ENCODE data around the gene CPS1.

The CPS1 gene

DNA sequence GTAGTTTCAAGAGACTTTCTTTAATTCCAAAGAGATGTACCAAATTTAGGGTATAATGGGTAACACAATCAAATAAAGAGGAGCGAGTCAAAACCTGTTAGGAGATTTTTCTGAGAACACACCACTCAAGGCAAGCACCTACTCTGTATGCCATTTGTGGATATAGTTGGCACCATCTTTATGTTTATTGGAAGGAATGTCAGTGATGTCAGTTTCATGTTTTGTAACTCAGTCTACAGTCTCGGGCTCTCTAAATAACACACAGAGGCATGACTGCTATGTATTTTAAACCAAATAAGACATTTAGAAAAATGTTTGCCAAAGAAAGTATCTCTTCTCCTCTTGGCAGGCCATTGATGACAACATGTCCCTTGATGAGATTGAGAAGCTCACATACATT lies 59.7 kb downstream of the CPS1 start:
- H3K4me1 Mint-ChIP-seq = no peaks in the 10 kb centered on the region
- no peak for ATAC-seq

GRCh38 chr2:210617318-210617717 lies 60.9 kb downstream of the CPS1 start:
- no peaks in the 10 kb centered on the region for H3K4me1 Mint-ChIP-seq
- no peaks in the 10 kb centered on the region for H3K27me3 Mint-ChIP-seq
- ATAC-seq = no peak
- H3K36me3 Mint-ChIP-seq = no peaks in the 10 kb centered on the region
- no peak overlapping the region for H3K27ac Mint-ChIP-seq
- no peak overlapping the region for H3K4me3 Mint-ChIP-seq
- H3K9me3 Mint-ChIP-seq = no peaks in the 10 kb centered on the region

More for the DNA sequence above, 59.7 kb downstream of the CPS1 start:
- Mint-ChIP-seq H3K27ac (no peak overlapping the region), H3K27me3 (no peaks in the 10 kb centered on the region), H3K4me3 (no peak overlapping the region), H3K9me3 (no peaks in the 10 kb centered on the region), H3K36me3 (no peaks in the 10 kb centered on the region)

- no peaks in the 10 kb centered on the region for H3K4me1 Mint-ChIP-seq
Measured at GRCh38 chr2:210617732-210618330, 61.4 kb downstream of the CPS1 start.

GRCh38 chr2:210620456-210620855 lies 64.1 kb downstream of the CPS1 start:
- Mint-ChIP-seq H3K4me1 (no peaks in the 10 kb centered on the region), H3K27me3 (no peaks in the 10 kb centered on the region), H3K27ac (no peak overlapping the region), H3K9me3 (no peaks in the 10 kb centered on the region), H3K4me3 (no peak overlapping the region), H3K36me3 (no peaks in the 10 kb centered on the region)
- no peak for ATAC-seq

More at GRCh38 chr2:210617732-210618330, 61.4 kb downstream of the CPS1 start:
- Mint-ChIP-seq H3K9me3 (no peaks in the 10 kb centered on the region), H3K36me3 (no peaks in the 10 kb centered on the region), H3K27me3 (no peaks in the 10 kb centered on the region), H3K4me3 (no peak overlapping the region), H3K27ac (no peak overlapping the region)
- ATAC-seq = no peak

GRCh38 chr2:210623506-210623905 lies 67.1 kb downstream of the CPS1 start:
- ATAC-seq = no peak
- Mint-ChIP-seq H3K9me3 (no peaks in the 10 kb centered on the region), H3K4me1 (no peaks in the 10 kb centered on the region), H3K27ac (no peak overlapping the region), H3K4me3 (no peak overlapping the region), H3K27me3 (no peaks in the 10 kb centered on the region), H3K36me3 (no peaks in the 10 kb centered on the region)

DNA sequence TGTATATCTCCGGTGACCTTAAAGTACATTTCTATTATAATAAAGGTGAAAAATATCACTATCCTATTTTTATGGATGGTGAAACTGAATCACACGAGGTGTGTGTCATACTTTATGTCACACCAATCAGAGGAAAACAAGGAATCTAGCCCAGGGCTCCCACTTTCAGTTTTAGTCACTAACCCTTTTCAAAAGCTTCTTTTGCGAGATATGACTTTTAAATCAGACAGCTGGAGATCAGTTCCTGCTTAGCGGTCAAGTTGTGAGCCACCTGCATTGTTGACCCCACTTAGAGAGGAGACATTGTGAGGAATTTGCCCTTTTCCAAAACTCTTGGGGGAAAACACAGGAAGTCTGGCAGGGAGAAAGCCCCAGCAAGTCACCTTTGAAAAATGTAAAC lies 70.5 kb downstream of the CPS1 start:
- Mint-ChIP-seq H3K27me3 (no peaks in the 10 kb centered on the region), H3K9me3 (no peaks in the 10 kb centered on the region), H3K4me3 (no peak overlapping the region), H3K36me3 (no peaks in the 10 kb centered on the region), H3K4me1 (no peaks in the 10 kb centered on the region), H3K27ac (no peak overlapping the region)
- no peak for ATAC-seq

DNA sequence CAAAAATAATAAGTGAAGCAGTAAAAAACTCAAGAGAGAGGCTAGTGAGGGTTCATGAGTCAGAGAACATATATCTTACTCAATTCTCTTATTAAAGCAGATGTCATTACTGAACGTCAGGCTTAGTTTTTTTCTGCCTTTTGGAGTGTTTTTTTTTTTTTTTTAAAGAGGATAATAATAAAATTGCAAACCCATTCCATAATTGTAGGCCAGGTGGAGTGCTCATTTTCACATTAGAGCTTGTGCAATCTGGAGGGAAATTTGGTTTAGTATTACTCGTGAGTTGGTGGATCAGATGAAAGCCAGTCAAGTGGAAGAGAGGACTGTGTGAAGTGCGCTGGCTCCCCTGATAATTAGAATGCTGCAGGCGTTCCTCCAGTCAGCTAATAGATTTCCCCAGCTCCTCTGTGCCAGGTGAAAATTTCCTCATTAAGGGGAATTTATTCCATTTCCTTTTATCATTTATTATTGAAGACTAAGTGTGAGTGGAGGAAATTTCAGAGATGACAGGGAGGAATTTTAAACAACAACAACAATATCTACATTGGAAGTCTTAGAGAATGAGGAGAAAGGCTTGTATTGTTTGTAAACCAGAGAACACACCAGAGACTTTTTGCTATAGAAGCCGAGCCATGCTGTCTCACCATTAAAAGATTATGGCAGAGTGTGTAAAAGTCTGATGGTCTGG lies 74.6 kb downstream of the CPS1 start:
- Mint-ChIP-seq H3K27ac (no peak overlapping the region), H3K9me3 (no peaks in the 10 kb centered on the region), H3K4me1 (no peaks in the 10 kb centered on the region), H3K27me3 (no peaks in the 10 kb centered on the region), H3K4me3 (no peak overlapping the region), H3K36me3 (no peaks in the 10 kb centered on the region)
- ATAC-seq = no peak

DNA sequence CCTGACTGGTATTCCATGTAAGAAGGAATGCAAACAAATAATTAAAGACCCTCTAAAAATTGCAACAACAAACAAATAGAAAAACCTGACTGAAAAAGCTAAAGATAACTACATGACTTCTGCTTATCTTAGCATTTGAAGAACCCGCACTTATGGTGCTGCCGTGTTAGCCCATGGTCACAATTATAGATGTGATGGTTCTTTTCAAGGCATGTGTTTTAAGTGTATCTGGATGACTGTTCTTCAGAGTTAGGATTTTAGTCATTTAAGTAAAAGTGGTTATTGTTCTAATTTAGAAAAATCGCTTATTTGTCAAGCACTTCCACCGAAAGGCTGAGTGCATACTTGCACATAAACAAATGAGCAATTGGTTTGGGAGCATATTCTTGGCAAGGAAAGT lies 77.3 kb downstream of the CPS1 start:
- H3K4me3 Mint-ChIP-seq = no peak overlapping the region
- H3K27me3 Mint-ChIP-seq = no peaks in the 10 kb centered on the region
- H3K9me3 Mint-ChIP-seq = no peaks in the 10 kb centered on the region
- no peaks in the 10 kb centered on the region for H3K36me3 Mint-ChIP-seq
- no peaks in the 10 kb centered on the region for H3K4me1 Mint-ChIP-seq
- H3K27ac Mint-ChIP-seq = no peak overlapping the region
- no peak for ATAC-seq

DNA sequence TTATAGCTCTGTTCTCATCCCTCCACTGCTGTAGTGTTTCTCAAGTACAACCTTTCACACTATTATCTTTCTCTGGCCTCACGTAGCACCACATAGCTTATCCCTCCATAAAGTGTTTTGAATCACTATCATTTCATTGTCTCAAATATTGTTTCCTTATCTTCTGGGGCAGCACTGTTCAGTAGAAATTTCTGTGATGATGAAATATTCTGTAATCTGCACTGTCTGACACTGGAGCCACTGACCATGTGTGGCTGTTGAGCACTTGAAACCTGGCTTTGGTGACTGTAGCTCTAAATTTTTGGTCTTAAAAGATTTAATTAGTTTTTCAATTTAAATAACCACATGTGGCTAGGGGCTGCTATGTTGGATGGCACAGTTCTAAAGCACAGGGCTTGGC lies 78.9 kb downstream of the CPS1 start:
- Mint-ChIP-seq H3K4me3 (no peak overlapping the region), H3K9me3 (no peaks in the 10 kb centered on the region), H3K27me3 (no peaks in the 10 kb centered on the region), H3K27ac (no peak overlapping the region), H3K4me1 (no peaks in the 10 kb centered on the region), H3K36me3 (no peaks in the 10 kb centered on the region)
- ATAC-seq = no peak

- Mint-ChIP-seq H3K27ac (no peak overlapping the region), H3K4me1 (no peaks in the 10 kb centered on the region), H3K4me3 (no peak overlapping the region), H3K36me3 (no peaks in the 10 kb centered on the region), H3K27me3 (no peaks in the 10 kb centered on the region), H3K9me3 (no peaks in the 10 kb centered on the region)
- ATAC-seq = no peak
Measured at GRCh38 chr2:210642333-210642732, 85.9 kb downstream of the CPS1 start.

- H3K9me3 Mint-ChIP-seq = no peaks in the 10 kb centered on the region
- no peaks in the 10 kb centered on the region for H3K4me1 Mint-ChIP-seq
- no peaks in the 10 kb centered on the region for H3K27me3 Mint-ChIP-seq
- ATAC-seq = no peak
- no peak overlapping the region for H3K4me3 Mint-ChIP-seq
- no peak overlapping the region for H3K27ac Mint-ChIP-seq
- H3K36me3 Mint-ChIP-seq = no peaks in the 10 kb centered on the region
Measured at GRCh38 chr2:210647151-210647550, 90.8 kb downstream of the CPS1 start.

DNA sequence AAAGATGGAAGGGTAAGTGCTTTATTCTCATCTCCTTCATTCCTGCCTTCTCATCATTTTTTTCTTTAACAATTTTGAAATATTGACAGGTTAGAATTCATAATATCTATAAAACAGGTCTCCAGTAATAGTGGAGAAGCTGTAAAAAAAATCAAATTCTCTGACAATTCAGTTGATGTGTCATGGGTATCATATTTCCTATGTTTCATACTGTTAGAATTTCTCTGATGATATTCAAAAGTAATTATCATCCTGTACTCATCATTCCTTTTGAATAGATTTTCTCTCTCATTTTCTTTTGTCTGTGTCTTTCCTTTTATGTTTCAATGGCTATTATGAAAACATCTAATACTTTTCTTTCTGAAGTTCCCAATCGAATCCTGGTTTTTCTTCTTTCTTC lies 97.7 kb downstream of the CPS1 start:
- no peaks in the 10 kb centered on the region for H3K4me1 Mint-ChIP-seq
- no peaks in the 10 kb centered on the region for H3K36me3 Mint-ChIP-seq
- no peak overlapping the region for H3K4me3 Mint-ChIP-seq
- no peak overlapping the region for H3K27ac Mint-ChIP-seq
- no peaks in the 10 kb centered on the region for H3K27me3 Mint-ChIP-seq
- H3K9me3 Mint-ChIP-seq = no peaks in the 10 kb centered on the region
- ATAC-seq = no peak

- ATAC-seq = no peak
Measured at GRCh38 chr2:210655229-210655975, 99.0 kb downstream of the CPS1 start.

GRCh38 chr2:210657874-210658273 lies 101.5 kb downstream of the CPS1 start:
- Mint-ChIP-seq H3K27me3 (no peaks in the 10 kb centered on the region), H3K27ac (no peak overlapping the region), H3K4me3 (no peak overlapping the region), H3K4me1 (no peaks in the 10 kb centered on the region), H3K9me3 (peaks cover 8% of the 10 kb centered on the region), H3K36me3 (no peaks in the 10 kb centered on the region)
- ATAC-seq = no peak

More at GRCh38 chr2:210655229-210655975, 99.0 kb downstream of the CPS1 start:
- Mint-ChIP-seq H3K4me1 (no peaks in the 10 kb centered on the region), H3K27me3 (no peaks in the 10 kb centered on the region), H3K27ac (no peak overlapping the region), H3K4me3 (no peak overlapping the region), H3K9me3 (peaks cover 5% of the 10 kb centered on the region), H3K36me3 (no peaks in the 10 kb centered on the region)

DNA sequence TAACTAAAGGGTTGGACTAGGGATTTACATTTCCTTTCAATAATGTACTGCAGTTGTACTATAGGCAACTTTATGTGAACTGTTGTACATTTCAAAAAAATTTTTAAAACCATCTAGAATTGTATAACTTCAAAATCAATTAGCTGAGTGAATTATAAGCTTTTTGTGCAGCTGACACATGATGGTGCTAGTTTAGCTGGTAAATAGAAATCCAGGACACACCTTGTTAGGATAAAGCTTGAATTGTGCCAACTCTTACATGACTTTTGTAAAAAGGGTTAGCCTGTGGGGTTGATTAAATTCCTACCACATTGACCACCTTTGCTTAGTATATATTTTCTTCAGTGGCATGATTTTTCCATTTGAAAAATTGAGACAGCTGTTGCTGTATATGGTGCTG lies 104.4 kb downstream of the CPS1 start:
- no peaks in the 10 kb centered on the region for H3K27me3 Mint-ChIP-seq
- no peaks in the 10 kb centered on the region for H3K4me1 Mint-ChIP-seq
- peaks cover 8% of the 10 kb centered on the region for H3K9me3 Mint-ChIP-seq
- no peak for ATAC-seq
- no peak overlapping the region for H3K4me3 Mint-ChIP-seq
- H3K36me3 Mint-ChIP-seq = no peaks in the 10 kb centered on the region
- no peak overlapping the region for H3K27ac Mint-ChIP-seq

GRCh38 chr2:210662560-210662959 lies 106.2 kb downstream of the CPS1 start:
- no peak overlapping the region for H3K4me3 Mint-ChIP-seq
- H3K36me3 Mint-ChIP-seq = no peaks in the 10 kb centered on the region
- H3K9me3 Mint-ChIP-seq = peaks cover 10% of the 10 kb centered on the region
- no peak overlapping the region for H3K27ac Mint-ChIP-seq
- ATAC-seq = no peak
- H3K27me3 Mint-ChIP-seq = no peaks in the 10 kb centered on the region
- H3K4me1 Mint-ChIP-seq = no peaks in the 10 kb centered on the region
